Vagina (tissue), 2 donors: ENCODE measurements around the gene OOSP4A. TPM values are rescaled to one million over a fixed set of nuclear protein-coding genes. Genes with fewer than 3 reads are reported as not detected.

ENCODE experiments used
- DNase-seq, 2 donors: peaks; one replicate each; pipeline ENCODE4 v3.0.0-alpha.2; 2017; ENCODE audit errors: extremely low spot score in 2 of 2
- H3K27ac ChIP-seq: fragments of 200-600 bp; sonication (generic); one replicate; pipeline ENCODE4 v1.5.1; 2019
- H3K27me3 ChIP-seq: fragments of 200-600 bp; sonication (generic); one replicate; pipeline ENCODE4 v1.5.1; 2019
- H3K36me3 ChIP-seq, 2 donors: fragments of 200-600 bp; sonication (generic); one replicate each; pipeline ENCODE4 v1.5.1; 2017 to 2019
- H3K4me1 ChIP-seq: fragments of 200-600 bp; sonication (generic); one replicate; pipeline ENCODE4 v1.5.1; 2019
- H3K4me3 ChIP-seq, 2 donors: fragments of 200-600 bp; sonication (generic); 1 replicate in 1 of 2; 2 replicates in 1 of 2; pipeline ENCODE4 v1.5.1; 2016 to 2019
- H3K9me3 ChIP-seq: fragments of 200-600 bp; sonication (generic); one replicate; pipeline ENCODE4 v1.5.1; 2019
- POLR2A ChIP-seq, 2 donors: fragments of 450-650 bp; IDR thresholded peaks; one replicate each; pipeline ENCODE4 v1.6.1; 2017; ENCODE audit warnings: antibody characterized with exemption in 2 of 2, mild to moderate bottlenecking in 2 of 2, moderate library complexity in 2 of 2
- POLR2AphosphoS5 ChIP-seq, 2 donors: sonication (generic); formaldehyde crosslinking; IDR thresholded peaks; one replicate each; pipeline ENCODE4 v1.9.0; 2017; ENCODE audit warnings: antibody characterized with exemption in 2 of 2, mild to moderate bottlenecking in 2 of 2, low read depth in 1 of 2; ENCODE audit not compliant: insufficient read depth in 1 of 2
- intact Hi-C: fragments of 100-400 bp; cut with DNase I; formaldehyde crosslinking; loops from one replicate; pipeline ENCODE4 v1.15.1; 2023
- total RNA-seq: library from RNA; depleted of rRNA; stranded (reverse); fragments of >200 nt; gene quantifications from one replicate; pipeline ENCODE4 v1.2.3, GENCODE V29; 2016
- TF ChIP-seq, protein P1 (sequence below), 3 experiments: fragments of 450-650 bp in 2 of 3; fragments of 200-600 bp in 1 of 3; sonication (generic) in 1 of 3; IDR thresholded peaks; one replicate each; pipeline ENCODE4 v1.5.1; 2017 to 2019; ENCODE audit warnings: antibody characterized with exemption in 3 of 3, mild to moderate bottlenecking in 2 of 3, moderate library complexity in 2 of 3

The OOSP4A gene
- total RNA-seq, 1 donor from 2014 or later, result not detected

DNA sequence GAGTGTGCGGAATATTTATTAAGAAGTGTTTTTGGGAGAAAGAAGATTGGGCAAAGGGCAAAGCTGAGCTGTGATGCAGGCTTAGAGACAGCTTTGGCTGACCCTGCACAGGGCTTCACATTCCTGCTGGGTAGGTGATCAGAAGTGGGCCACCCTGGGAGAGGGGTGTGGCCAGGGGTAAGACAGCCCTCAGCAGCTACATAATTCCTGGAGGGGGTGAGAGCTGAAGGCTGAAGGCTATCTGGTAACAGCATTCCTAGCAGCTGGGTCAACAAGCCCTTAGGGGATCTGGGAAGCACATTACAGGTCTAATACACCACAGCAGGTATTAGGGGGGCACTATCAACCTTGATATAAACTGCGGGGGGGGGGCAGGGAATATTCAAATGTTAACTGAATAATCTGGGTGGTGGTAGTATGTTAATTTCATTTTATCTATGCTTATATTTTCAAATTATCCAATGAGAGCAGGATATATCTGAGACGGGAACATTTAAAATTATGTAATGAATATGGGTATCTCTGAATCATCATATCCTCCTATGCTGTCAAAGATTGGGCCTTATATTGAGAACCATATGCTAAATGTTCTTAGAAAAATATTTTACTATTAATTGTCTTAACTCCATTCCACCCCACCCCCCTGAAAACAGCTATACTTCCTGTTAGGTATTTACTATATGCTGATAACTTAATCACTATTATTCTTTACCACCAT is 19.7 kb upstream of the OOSP4A start:
- Histone ChIP-seq H3K4me1 (no peaks in the 10 kb centered on the region), H3K27ac (no peak overlapping the region), H3K4me3 (no peak overlapping the region), H3K36me3 (no peaks in the 10 kb centered on the region), H3K27me3 (no peaks in the 10 kb centered on the region), H3K9me3 (no peaks in the 10 kb centered on the region)
- intact Hi-C loops, result no loop called here
- TF ChIP-seq, protein P1, sequence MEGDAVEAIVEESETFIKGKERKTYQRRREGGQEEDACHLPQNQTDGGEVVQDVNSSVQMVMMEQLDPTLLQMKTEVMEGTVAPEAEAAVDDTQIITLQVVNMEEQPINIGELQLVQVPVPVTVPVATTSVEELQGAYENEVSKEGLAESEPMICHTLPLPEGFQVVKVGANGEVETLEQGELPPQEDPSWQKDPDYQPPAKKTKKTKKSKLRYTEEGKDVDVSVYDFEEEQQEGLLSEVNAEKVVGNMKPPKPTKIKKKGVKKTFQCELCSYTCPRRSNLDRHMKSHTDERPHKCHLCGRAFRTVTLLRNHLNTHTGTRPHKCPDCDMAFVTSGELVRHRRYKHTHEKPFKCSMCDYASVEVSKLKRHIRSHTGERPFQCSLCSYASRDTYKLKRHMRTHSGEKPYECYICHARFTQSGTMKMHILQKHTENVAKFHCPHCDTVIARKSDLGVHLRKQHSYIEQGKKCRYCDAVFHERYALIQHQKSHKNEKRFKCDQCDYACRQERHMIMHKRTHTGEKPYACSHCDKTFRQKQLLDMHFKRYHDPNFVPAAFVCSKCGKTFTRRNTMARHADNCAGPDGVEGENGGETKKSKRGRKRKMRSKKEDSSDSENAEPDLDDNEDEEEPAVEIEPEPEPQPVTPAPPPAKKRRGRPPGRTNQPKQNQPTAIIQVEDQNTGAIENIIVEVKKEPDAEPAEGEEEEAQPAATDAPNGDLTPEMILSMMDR (IDR thresholded peaks at IDR 0.05), result no peak
- TF ChIP-seq POLR2AphosphoS5 (IDR thresholded peaks at IDR 0.05; ENCODE audit: insufficient read depth in 1 of 2, low read depth in 1 of 2) (no peak), POLR2A (IDR thresholded peaks at IDR 0.05) (no peak)
- DNase-seq, result no peak

DNA sequence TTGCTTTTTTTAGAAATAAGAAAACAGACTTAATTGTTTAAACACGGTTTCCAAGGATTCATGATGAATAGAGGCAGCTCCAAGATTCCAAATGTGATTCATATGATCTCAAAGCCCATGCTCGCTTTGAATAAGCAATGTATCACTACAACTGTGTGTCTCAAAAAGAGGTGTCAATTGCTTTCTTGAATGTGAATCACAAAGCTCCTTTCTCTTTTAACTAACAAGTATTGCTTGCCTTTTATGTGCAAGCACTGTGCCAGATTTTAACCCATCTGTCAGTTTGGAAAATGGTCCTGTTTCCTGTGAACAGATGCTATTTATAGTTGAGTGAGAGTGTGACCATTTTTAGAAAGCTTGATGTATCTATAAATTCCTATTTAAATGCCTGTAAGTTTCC is 19.1 kb upstream of the OOSP4A start:
- no peak overlapping the region for H3K4me3 ChIP-seq
- H3K27ac ChIP-seq, result no peak overlapping the region
- H3K9me3 ChIP-seq, result no peaks in the 10 kb centered on the region
- no peaks in the 10 kb centered on the region for H3K36me3 ChIP-seq
- no peaks in the 10 kb centered on the region for H3K4me1 ChIP-seq
- intact Hi-C loops, result no loop called here
- TF ChIP-seq, protein P1 (IDR thresholded peaks at IDR 0.05), result no peak
- no peak for TF ChIP-seq POLR2A (IDR thresholded peaks at IDR 0.05)
- TF ChIP-seq POLR2AphosphoS5 (IDR thresholded peaks at IDR 0.05; ENCODE audit: insufficient read depth in 1 of 2, low read depth in 1 of 2), result no peak
- DNase-seq, result no peak
- H3K27me3 ChIP-seq, result no peaks in the 10 kb centered on the region

DNA sequence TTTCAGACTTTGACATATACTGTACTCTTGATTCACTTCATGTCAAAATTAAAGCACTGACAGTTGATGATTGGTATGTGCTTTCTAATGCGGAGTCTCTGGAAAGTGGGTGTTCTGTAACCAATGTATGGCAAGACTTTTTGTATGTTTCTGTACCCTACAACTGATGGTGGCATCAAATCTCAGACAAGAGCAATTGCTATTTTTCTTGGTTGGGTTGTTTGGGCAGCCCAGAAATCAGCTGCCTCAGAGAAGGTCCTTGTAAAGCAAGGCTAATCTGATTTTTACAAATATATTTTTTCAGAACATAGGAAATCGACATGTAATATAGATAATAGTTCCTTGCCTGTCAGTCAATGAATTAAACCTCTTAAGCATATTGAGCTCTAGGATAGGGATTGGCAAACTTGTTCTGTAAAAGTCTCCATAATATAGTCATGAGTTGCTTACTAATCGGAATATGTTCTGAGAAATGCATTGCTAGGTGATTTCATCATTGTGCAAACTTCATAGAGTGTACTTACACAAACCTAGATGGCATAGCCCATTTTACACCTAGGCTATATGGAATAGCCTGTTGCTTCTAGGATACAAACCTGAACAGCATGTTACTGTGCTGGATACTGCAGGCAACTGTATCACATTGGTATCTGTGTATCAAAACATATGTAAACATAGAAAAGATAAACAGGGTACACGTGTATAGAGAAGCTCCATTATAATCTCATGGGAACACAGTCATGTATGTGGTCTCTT is 10.2 kb upstream of the OOSP4A start:
- Histone ChIP-seq H3K36me3 (no peaks in the 10 kb centered on the region), H3K27me3 (no peaks in the 10 kb centered on the region), H3K27ac (no peak overlapping the region), H3K9me3 (no peaks in the 10 kb centered on the region), H3K4me3 (no peak overlapping the region), H3K4me1 (no peaks in the 10 kb centered on the region)
- intact Hi-C loops, result no loop called here
- no peak for TF ChIP-seq POLR2A (IDR thresholded peaks at IDR 0.05)
- TF ChIP-seq POLR2AphosphoS5 (IDR thresholded peaks at IDR 0.05; ENCODE audit: insufficient read depth in 1 of 2, low read depth in 1 of 2), result no peak
- TF ChIP-seq, protein P1 (IDR thresholded peaks at IDR 0.05), result no peak
- DNase-seq, result no peak

DNA sequence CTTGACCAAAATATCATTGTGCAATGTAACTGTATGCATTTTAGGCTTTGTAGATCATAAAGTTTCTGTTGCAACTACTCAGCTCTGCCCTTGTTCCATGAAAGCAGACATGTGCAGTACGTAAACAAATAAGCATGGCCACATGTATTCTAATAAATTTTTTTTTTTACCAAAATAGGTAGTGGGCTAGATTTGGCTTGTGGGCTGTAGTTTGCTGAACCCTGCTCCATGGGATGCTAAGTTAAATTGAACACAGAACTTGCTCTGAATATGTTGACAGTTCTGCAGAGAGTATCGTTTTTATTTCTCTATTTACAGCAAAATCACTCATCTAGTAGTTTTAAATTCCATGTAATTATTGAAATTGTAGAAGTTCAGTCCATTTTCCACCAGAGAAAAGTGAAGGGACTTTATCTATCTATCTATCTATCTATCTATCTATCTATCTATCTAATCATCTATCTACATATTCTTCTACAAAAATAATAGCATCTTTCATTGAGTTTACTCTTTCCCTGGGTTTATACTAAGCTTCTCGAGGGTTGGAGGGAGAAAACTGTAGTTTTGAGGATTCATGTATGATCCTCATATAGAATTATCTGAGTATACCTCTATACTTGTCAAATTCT is 9.5 kb upstream of the OOSP4A start:
- no peak overlapping the region for H3K27ac ChIP-seq
- H3K27me3 ChIP-seq, result no peaks in the 10 kb centered on the region
- no peak overlapping the region for H3K4me3 ChIP-seq
- no peaks in the 10 kb centered on the region for H3K9me3 ChIP-seq
- TF ChIP-seq, protein P1 (IDR thresholded peaks at IDR 0.05), result no peak
- TF ChIP-seq POLR2A (IDR thresholded peaks at IDR 0.05), result no peak
- no peak for TF ChIP-seq POLR2AphosphoS5 (IDR thresholded peaks at IDR 0.05; ENCODE audit: insufficient read depth in 1 of 2, low read depth in 1 of 2)
- H3K36me3 ChIP-seq, result no peaks in the 10 kb centered on the region
- no peaks in the 10 kb centered on the region for H3K4me1 ChIP-seq
- intact Hi-C loops, result no loop called here
- no peak for DNase-seq
